ENCODE results near the gene SBNO2.
A peak's percentile ranks its signal among the peaks of the same experiment; 100 is the strongest.

Gene SBNO2

GRCh38 chr19:1073063-1073955 lies 100.8 kb downstream of the SBNO2 start:
- DNase-seq (ENCODE audit: low spot score): no peak

GRCh38 chr19:1072371-1073015 lies 101.6 kb downstream of the SBNO2 start:
- DNase-seq (ENCODE audit: low spot score): no peak

- no peak for DNase-seq (ENCODE audit: low spot score)
Measured at GRCh38 chr19:1070931-1071791, 102.9 kb downstream of the SBNO2 start.

GRCh38 chr19:1070576-1070930 lies 103.5 kb downstream of the SBNO2 start:
- DNase-seq (ENCODE audit: low spot score): no peak

- DNase-seq (ENCODE audit: low spot score): peak; percentile 69
Measured at GRCh38 chr19:1069009-1069779, 104.9 kb downstream of the SBNO2 start.

- DNase-seq (ENCODE audit: low spot score): no peak
Measured at GRCh38 chr19:1068009-1069001, 105.8 kb downstream of the SBNO2 start.

- no peak for DNase-seq (ENCODE audit: low spot score)
Measured at GRCh38 chr19:1067341-1067957, 106.6 kb downstream of the SBNO2 start.

GRCh38 chr19:1066748-1067340 lies 107.2 kb downstream of the SBNO2 start, which contains the start of gene ARHGAP45:
TSS of gene ARHGAP45 (plus strand) at chr19:1067167. CDS start at chr19:1067406, 239 bp downstream.
- DNase-seq (ENCODE audit: low spot score): peak; percentile 40

- no peak for DNase-seq (ENCODE audit: low spot score)
Measured at GRCh38 chr19:1066251-1066747, 107.8 kb downstream of the SBNO2 start.

GRCh38 chr19:1065606-1066109 lies 108.4 kb downstream of the SBNO2 start:
- no peak for DNase-seq (ENCODE audit: low spot score)

GRCh38 chr19:1064661-1065605 lies 109.1 kb downstream of the SBNO2 start:
- peak; percentile 57 for DNase-seq (ENCODE audit: low spot score)

GRCh38 chr19:1063909-1064660 lies 110.0 kb downstream of the SBNO2 start:
- no peak for DNase-seq (ENCODE audit: low spot score)

- no peak for DNase-seq (ENCODE audit: low spot score)
Measured at GRCh38 chr19:1063030-1063908, 110.8 kb downstream of the SBNO2 start.

GRCh38 chr19:1062387-1063029 lies 111.6 kb downstream of the SBNO2 start:
- DNase-seq (ENCODE audit: low spot score): no peak

GRCh38 chr19:1061987-1062386 lies 112.1 kb downstream of the SBNO2 start:
- DNase-seq (ENCODE audit: low spot score): no peak

- DNase-seq (ENCODE audit: low spot score): no peak
Measured at GRCh38 chr19:1060689-1061088, 113.4 kb downstream of the SBNO2 start.

All from kidney capillary endothelial cell (primary cell).